LHCN-M2 (cell line): ENCODE data around the gene MAPK10. TPM values are rescaled to one million over a fixed set of nuclear protein-coding genes. Genes with fewer than 3 reads are reported as not detected.
"Not testable (repeated sequence)": the region's sequence is repeated elsewhere in the genome, so short reads cannot be mapped to it uniquely, and the experiment has no call there.

Experiments
- DNase-seq: peaks from one replicate; pipeline ENCODE4 v3.0.0-alpha.2; 2012; ENCODE audit warnings: low read depth
- total RNA-seq: library from RNA; depleted of rRNA; stranded (reverse); fragments of >200 nt; gene quantifications from 2 replicates; pipeline ENCODE4 v1.2.3, GENCODE V29; 2014

Gene MAPK10
- total RNA-seq, 1 experiment from 2014 or later = 4.4 TPM

GRCh38 chr4:86036736-86037135 lies 323.1 kb downstream of the MAPK10 start:
- DNase-seq = peak; percentile 75

GRCh38 chr4:86035688-86036087 lies 324.2 kb downstream of the MAPK10 start:
- DNase-seq = no peak

- DNase-seq = no peak
These were observed 325.2 kb downstream of the MAPK10 start for GRCh38 chr4:86034616-86035015.

GRCh38 chr4:86033171-86033570 lies 326.7 kb downstream of the MAPK10 start:
- peak; percentile 85 for DNase-seq

GRCh38 chr4:86032476-86033022 lies 327.3 kb downstream of the MAPK10 start:
- peak; percentile 80 for DNase-seq

- no peak for DNase-seq
These were observed 327.9 kb downstream of the MAPK10 start for GRCh38 chr4:86031927-86032326.

GRCh38 chr4:86026720-86027119 lies 333.1 kb downstream of the MAPK10 start:
- DNase-seq = no peak

GRCh38 chr4:86021671-86022070 lies 338.2 kb downstream of the MAPK10 start:
- DNase-seq = not testable (repeated sequence)

- DNase-seq = no peak
These were observed 339.9 kb downstream of the MAPK10 start for GRCh38 chr4:86019906-86020305.

GRCh38 chr4:86019362-86019761 lies 340.5 kb downstream of the MAPK10 start:
- no peak for DNase-seq

- DNase-seq = peak; percentile 20
These were observed 344.2 kb downstream of the MAPK10 start for GRCh38 chr4:86015412-86016350.

- no peak for DNase-seq
These were observed 345.3 kb downstream of the MAPK10 start for GRCh38 chr4:86014599-86014998.

- peak; percentile 42 for DNase-seq
These were observed 346.2 kb downstream of the MAPK10 start for GRCh38 chr4:86013621-86014020.

- peak; percentile 85 for DNase-seq
These were observed 348.7 kb downstream of the MAPK10 start for GRCh38 chr4:86011117-86011516.

- no peak for DNase-seq
These were observed 352.8 kb downstream of the MAPK10 start for GRCh38 chr4:86007042-86007441.

GRCh38 chr4:86006057-86006456 lies 353.8 kb downstream of the MAPK10 start:
- no peak for DNase-seq

- no peak for DNase-seq
These were observed 355.8 kb downstream of the MAPK10 start for GRCh38 chr4:86004030-86004429.

- DNase-seq = no peak
These were observed 358.3 kb downstream of the MAPK10 start for GRCh38 chr4:86001591-86001990.

- no peak for DNase-seq
These were observed 364.5 kb downstream of the MAPK10 start for GRCh38 chr4:85995361-85995760.

GRCh38 chr4:85994576-85994975 lies 365.3 kb downstream of the MAPK10 start:
- peak; percentile 21 for DNase-seq

- no peak for DNase-seq
These were observed 366.2 kb downstream of the MAPK10 start for GRCh38 chr4:85993641-85994040.

- DNase-seq = no peak
These were observed 373.6 kb downstream of the MAPK10 start for GRCh38 chr4:85986266-85986665.

- DNase-seq = no peak
These were observed 380.6 kb downstream of the MAPK10 start for GRCh38 chr4:85979276-85979675.
